H9 (cell line): ENCODE measurements around the gene TRANK1. TPM values are rescaled to one million over a fixed set of nuclear protein-coding genes. Genes with fewer than 3 reads are reported as not detected.

Experiments
- DNase-seq: peaks from one replicate; pipeline ENCODE4 v3.0.0-alpha.2; 2017
- H2AFZ ChIP-seq: one replicate; pipeline ENCODE4 v1.6.1; 2013; ENCODE audit warnings: mild to moderate bottlenecking, low read length, control low read depth, moderate library complexity
- H2AK5ac ChIP-seq: 2 replicates; pipeline ENCODE4 v1.6.1; 2013; ENCODE audit warnings: low read length, control low read depth, mixed read lengths; ENCODE audit not compliant: insufficient read length
- H2BK120ac ChIP-seq: one replicate; pipeline ENCODE4 v1.6.1; 2013; ENCODE audit warnings: low read depth, mild to moderate bottlenecking, low read length, control low read depth, inconsistent platforms; ENCODE audit not compliant: poor library complexity, severe bottlenecking
- H2BK12ac ChIP-seq: 2 replicates; pipeline ENCODE4 v1.6.1; 2013; ENCODE audit warnings: low read length, control low read depth, mixed read lengths, low read depth; ENCODE audit not compliant: insufficient read length
- H2BK15ac ChIP-seq: 2 replicates; pipeline ENCODE4 v1.6.1; 2013; ENCODE audit warnings: low read depth, low read length, control low read depth
- H2BK20ac ChIP-seq: one replicate; pipeline ENCODE4 v1.6.1; 2013; ENCODE audit warnings: low read depth, mild to moderate bottlenecking, low read length, control low read depth, inconsistent platforms; ENCODE audit not compliant: poor library complexity, severe bottlenecking
- H2BK5ac ChIP-seq: 2 replicates; pipeline ENCODE4 v1.6.1; 2013; ENCODE audit warnings: low read length, control low read depth, mixed read lengths; ENCODE audit not compliant: insufficient read length
- H3K14ac ChIP-seq: 2 replicates; pipeline ENCODE4 v1.6.1; 2013; ENCODE audit warnings: low read length, control low read depth; ENCODE audit not compliant: insufficient read depth
- H3K18ac ChIP-seq: 2 replicates; pipeline ENCODE4 v1.6.1; 2013; ENCODE audit warnings: low read depth, mild to moderate bottlenecking, mixed read lengths, low read length, control low read depth; ENCODE audit not compliant: insufficient read length
- H3K23ac ChIP-seq: 2 replicates; pipeline ENCODE4 v1.6.1; 2013; ENCODE audit warnings: low read length, control low read depth, mixed read lengths, low read depth; ENCODE audit not compliant: insufficient read length
- H3K23me2 ChIP-seq: 2 replicates; pipeline ENCODE4 v1.6.1; 2013; ENCODE audit warnings: low read depth, mild to moderate bottlenecking, mixed read lengths, low read length, control low read depth; ENCODE audit not compliant: insufficient read length, poor library complexity, severe bottlenecking
- H3K27ac ChIP-seq: 2 replicates; pipeline ENCODE4 v1.5.1; 2013; ENCODE audit warnings: low read length, control low read depth, mixed read lengths, low read depth; ENCODE audit not compliant: insufficient read length
- H3K27me3 ChIP-seq: 2 replicates; pipeline ENCODE4 v1.6.1; 2013; ENCODE audit warnings: low read length, control low read depth, inconsistent platforms; ENCODE audit not compliant: insufficient read depth
- H3K4ac ChIP-seq: 2 replicates; pipeline ENCODE4 v1.6.1; 2013; ENCODE audit warnings: low read depth, mild to moderate bottlenecking, control low read depth, inconsistent platforms, low read length, moderate library complexity
- H3K4me1 ChIP-seq: 2 replicates; pipeline ENCODE4 v1.6.1; 2013; ENCODE audit warnings: low read length, control low read depth, inconsistent platforms; ENCODE audit not compliant: insufficient read depth
- H3K4me2 ChIP-seq: 2 replicates; pipeline ENCODE4 v1.6.1; 2013; ENCODE audit warnings: low read length, control low read depth, mixed read lengths; ENCODE audit not compliant: insufficient read length, insufficient read depth
- H3K56ac ChIP-seq: 2 replicates; pipeline ENCODE4 v1.6.1; 2013; ENCODE audit warnings: low read depth, mild to moderate bottlenecking, mixed read lengths, low read length, control low read depth; ENCODE audit not compliant: insufficient read length
- H3K79me1 ChIP-seq: 2 replicates; pipeline ENCODE4 v1.6.1; 2013; ENCODE audit warnings: low read depth, mild to moderate bottlenecking, moderate library complexity, low read length, control low read depth, inconsistent platforms; ENCODE audit not compliant: insufficient read depth, poor library complexity, severe bottlenecking
- H3K79me2 ChIP-seq: 2 replicates; pipeline ENCODE4 v1.6.1; 2013; ENCODE audit warnings: low read length, control low read depth, inconsistent platforms; ENCODE audit not compliant: insufficient read depth
- H3K9ac ChIP-seq: 2 replicates; pipeline ENCODE4 v1.6.1; 2013; ENCODE audit warnings: low read length, control low read depth, mixed read lengths; ENCODE audit not compliant: insufficient read length; ENCODE audit errors: extremely low read depth
- H3K9me3 ChIP-seq: one replicate; pipeline ENCODE4 v1.6.1; 2013; ENCODE audit warnings: low read depth, low read length, inconsistent platforms; ENCODE audit not compliant: control insufficient read depth
- H3T11ph ChIP-seq: one replicate; pipeline ENCODE4 v1.6.1; 2013; ENCODE audit warnings: mild to moderate bottlenecking, low read length, control low read depth, inconsistent platforms
- H4K20me1 ChIP-seq: one replicate; pipeline ENCODE4 v1.6.1; 2013; ENCODE audit not compliant: control insufficient read depth, insufficient read length, insufficient read depth
- H4K5ac ChIP-seq: 2 replicates; pipeline ENCODE4 v1.6.1; 2013; ENCODE audit warnings: low read depth, mild to moderate bottlenecking, mixed read lengths, low read length, control low read depth; ENCODE audit not compliant: insufficient read length
- H4K8ac ChIP-seq: replicated peaks from 2 replicates; pipeline ENCODE4 v1.6.1; 2013; ENCODE audit warnings: low read length, control low read depth, mixed read lengths, low read depth; ENCODE audit not compliant: insufficient read length
- H4K91ac ChIP-seq: 2 replicates; pipeline ENCODE4 v1.6.1; 2013; ENCODE audit warnings: low read depth, mild to moderate bottlenecking, moderate library complexity, mixed read lengths, low read length, control low read depth; ENCODE audit not compliant: insufficient read length
- H3K27ac Mint-ChIP-seq, 3 experiments: 2 replicates in 2 of 3; 3 replicates in 1 of 3; pipeline ENCODE4 v1.8.0; 2020 to 2021; ENCODE audit warnings: mixed read lengths in 3 of 3, mild to moderate bottlenecking in 1 of 3, moderate library complexity in 1 of 3
- H3K27me3 Mint-ChIP-seq: 2 replicates; pipeline ENCODE4 v1.8.0; 2021; ENCODE audit warnings: low read depth, mild to moderate bottlenecking, moderate library complexity, mixed read lengths
- H3K36me3 Mint-ChIP-seq, 3 experiments: 2 replicates in 2 of 3; 3 replicates in 1 of 3; pipeline ENCODE4 v1.8.0; 2020 to 2021; ENCODE audit warnings: low read depth in 3 of 3, mixed read lengths in 3 of 3; ENCODE audit not compliant: insufficient read depth in 1 of 3
- H3K4me1 Mint-ChIP-seq, 2 experiments: 2 replicates each; pipeline ENCODE4 v1.8.0; 2020; ENCODE audit warnings: mixed read lengths in 2 of 2
- H3K4me3 Mint-ChIP-seq, 2 experiments: 2 replicates in 1 of 2; 3 replicates in 1 of 2; pipeline ENCODE4 v1.8.0; 2020 to 2021; ENCODE audit warnings: mild to moderate bottlenecking in 2 of 2, mixed read lengths in 2 of 2, moderate library complexity in 1 of 2
- H3K9me3 Mint-ChIP-seq, 2 experiments: 2 replicates in 1 of 2; 3 replicates in 1 of 2; pipeline ENCODE4 v1.8.0; 2020; ENCODE audit warnings: mild to moderate bottlenecking in 2 of 2, mixed read lengths in 2 of 2, moderate library complexity in 1 of 2
- WGBS: extraction: QIAGEN DNeasy Blood & Tissue Kit; methylation state at CpG from one replicate; pipeline ENCODE4 v1.1.7; 2013; ENCODE audit warnings: missing lambda C conversion rate, low lambda C conversion rate, mixed read lengths; ENCODE audit not compliant: insufficient read length; ENCODE audit errors: extremely low coverage; 5-methylcytosine and 5-hydroxymethylcytosine counted together
- total RNA-seq: library from RNA; stranded (reverse); gene quantifications from 2 replicates; pipeline ENCODE4 v1.2.1, GENCODE V29; 2021
- TF ChIP-seq, protein P1 (sequence below): fragments of 200-600 bp; sonication (generic); conservative IDR thresholded peaks from 3 replicates; pipeline ENCODE4 v1.8.0; 2021; ENCODE audit warnings: antibody characterized with exemption, mild to moderate bottlenecking

TRANK1 gene
- total RNA-seq, 1 experiment from 2014 or later, result 5.9 TPM

GRCh38 chr3:36824443-36824842, 120.4 kb downstream of the TRANK1 start:
- no peak overlapping the region for H3K4me2 ChIP-seq
- no peaks in the 10 kb centered on the region for H3K27me3 ChIP-seq
- no peaks in the 10 kb centered on the region for H3K79me1 ChIP-seq
- TF ChIP-seq, protein P1, sequence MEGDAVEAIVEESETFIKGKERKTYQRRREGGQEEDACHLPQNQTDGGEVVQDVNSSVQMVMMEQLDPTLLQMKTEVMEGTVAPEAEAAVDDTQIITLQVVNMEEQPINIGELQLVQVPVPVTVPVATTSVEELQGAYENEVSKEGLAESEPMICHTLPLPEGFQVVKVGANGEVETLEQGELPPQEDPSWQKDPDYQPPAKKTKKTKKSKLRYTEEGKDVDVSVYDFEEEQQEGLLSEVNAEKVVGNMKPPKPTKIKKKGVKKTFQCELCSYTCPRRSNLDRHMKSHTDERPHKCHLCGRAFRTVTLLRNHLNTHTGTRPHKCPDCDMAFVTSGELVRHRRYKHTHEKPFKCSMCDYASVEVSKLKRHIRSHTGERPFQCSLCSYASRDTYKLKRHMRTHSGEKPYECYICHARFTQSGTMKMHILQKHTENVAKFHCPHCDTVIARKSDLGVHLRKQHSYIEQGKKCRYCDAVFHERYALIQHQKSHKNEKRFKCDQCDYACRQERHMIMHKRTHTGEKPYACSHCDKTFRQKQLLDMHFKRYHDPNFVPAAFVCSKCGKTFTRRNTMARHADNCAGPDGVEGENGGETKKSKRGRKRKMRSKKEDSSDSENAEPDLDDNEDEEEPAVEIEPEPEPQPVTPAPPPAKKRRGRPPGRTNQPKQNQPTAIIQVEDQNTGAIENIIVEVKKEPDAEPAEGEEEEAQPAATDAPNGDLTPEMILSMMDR, result no peak
- H3T11ph ChIP-seq, result no peak overlapping the region
- no peak overlapping the region for H3K18ac ChIP-seq
- H3K9me3 ChIP-seq, result no peaks in the 10 kb centered on the region
- no peak overlapping the region for H3K27ac ChIP-seq
- H3K79me2 ChIP-seq, result no peaks in the 10 kb centered on the region
- H3K56ac ChIP-seq, result no peak overlapping the region
- H3K27me3 Mint-ChIP-seq, result no peaks in the 10 kb centered on the region
- H3K14ac ChIP-seq, result no peak overlapping the region
- no peaks in the 10 kb centered on the region for H4K20me1 ChIP-seq
- H3K27ac Mint-ChIP-seq, result peak overlapping the region in 1 of 3 experiments; percentile 42; a peak in 1 of 7 replicates
- no peak overlapping the region for H3K4ac ChIP-seq
- H2BK120ac ChIP-seq, result no peak overlapping the region
- no peaks in the 10 kb centered on the region for H3K9me3 Mint-ChIP-seq
- H4K5ac ChIP-seq, result no peak overlapping the region
- WGBS, result no CpG with 5 or more reads among the region's 4 CpGs
- no peak overlapping the region for H2AK5ac ChIP-seq
- no peak overlapping the region for H3K4me3 Mint-ChIP-seq
- no peak overlapping the region for H4K91ac ChIP-seq
- no peak overlapping the region for H2BK5ac ChIP-seq
- H3K4me1 ChIP-seq, result no peaks in the 10 kb centered on the region
- H4K8ac ChIP-seq, result no peak overlapping the region
- no peak overlapping the region for H3K9ac ChIP-seq
- H3K4me1 Mint-ChIP-seq, result peaks cover 26 to 27% of the 10 kb centered on the region in 2 experiments
- H2AFZ ChIP-seq, result no peak overlapping the region
- DNase-seq, result no peak
- H2BK12ac ChIP-seq, result no peak overlapping the region
- no peaks in the 10 kb centered on the region for H3K23me2 ChIP-seq
- H2BK15ac ChIP-seq, result no peak overlapping the region
- no peaks in the 10 kb centered on the region for H3K36me3 Mint-ChIP-seq
- no peak overlapping the region for H2BK20ac ChIP-seq
- H3K23ac ChIP-seq, result no peak overlapping the region
